Prostate gland (tissue), 2 donors: ENCODE data around the gene SPECC1.

ENCODE experiments used
- CTCF ChIP-seq, 4 experiments: fragments of 200-600 bp in 2 of 4; fragments of 450-650 bp in 2 of 4; sonication (generic) in 2 of 4; IDR thresholded peaks; 1 replicate in 3 of 4; 2 replicates in 1 of 4; pipeline ENCODE4 v1.5.1; 2016 to 2019; ENCODE audit warnings: antibody characterized with exemption in 4 of 4, mild to moderate bottlenecking in 2 of 4, moderate library complexity in 2 of 4
- POLR2A ChIP-seq: fragments of 450-650 bp; IDR thresholded peaks from one replicate; pipeline ENCODE4 v1.6.1; 2016; ENCODE audit warnings: antibody characterized with exemption, mild to moderate bottlenecking
- POLR2AphosphoS5 ChIP-seq: sonication (generic); formaldehyde crosslinking; IDR thresholded peaks from one replicate; pipeline ENCODE4 v1.6.1; 2017; ENCODE audit warnings: antibody characterized with exemption

DNA sequence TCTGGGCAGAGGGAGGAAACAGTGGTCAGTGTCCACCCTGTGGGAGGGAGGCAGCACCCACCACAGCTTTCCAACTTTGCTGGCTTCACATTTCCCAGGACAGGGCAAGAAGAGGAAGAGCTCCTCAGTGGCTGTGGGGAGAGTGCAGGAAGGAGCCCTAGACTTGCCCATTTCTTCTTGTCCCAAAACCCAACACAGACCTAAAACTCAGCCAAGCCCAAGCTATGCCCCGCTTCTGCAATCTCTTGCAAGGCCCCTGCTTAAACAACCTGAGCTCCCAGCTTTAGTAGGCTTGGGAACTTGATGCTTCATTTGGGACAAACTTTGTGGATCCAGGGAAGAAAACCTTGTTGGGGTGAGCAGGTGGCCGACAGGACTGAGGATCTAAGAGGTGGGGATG is 284.3 kb downstream of the SPECC1 start:
- TF ChIP-seq CTCF (IDR thresholded peaks at IDR 0.05) (no peak), POLR2AphosphoS5 (no peak), POLR2A (no peak)
